Amygdala (tissue), 56 donors: ENCODE results near the gene ABI3.
A peak's percentile ranks its signal among the peaks of the same experiment; 100 is the strongest.
"Not testable (repeated sequence)": the region's sequence is repeated elsewhere in the genome, so short reads cannot be mapped to it uniquely, and the experiment has no call there.

ENCODE experiments used
- DNase-seq, 56 donors: peaks; one replicate each; lab custom pipeline; 2025; lab: John Stamatoyannopoulos, UW

ABI3 gene

GRCh38 chr17:49210158-49211029 is at the start of gene ABI3, which contains the start of gene GNGT2:
Gene ABI3, plus strand, starts transcription at chr17:49210707. Its CDS starts 18 bp downstream, at chr17:49210725.
Gene GNGT2, minus strand, starts transcription at chr17:49210574. Its CDS starts 3,152 bp downstream, at chr17:49207422.
- peak in 16 of 56 donors; percentile 7 to 52 (median 22) for DNase-seq

- DNase-seq, result no peak
Measured at GRCh38 chr17:49162866-49163265, 47.6 kb upstream of the ABI3 start.

- no peak for DNase-seq
Measured at GRCh38 chr17:49165143-49165542, 45.4 kb upstream of the ABI3 start.

GRCh38 chr17:49168706-49169105 is 41.8 kb upstream of the ABI3 start:
- no peak for DNase-seq

GRCh38 chr17:49170216-49170615 is 40.3 kb upstream of the ABI3 start:
- no peak for DNase-seq

- not testable (repeated sequence) for DNase-seq
Measured at GRCh38 chr17:49170711-49171110, 39.8 kb upstream of the ABI3 start.

GRCh38 chr17:49175978-49176377 is 34.5 kb upstream of the ABI3 start:
- not testable (repeated sequence) for DNase-seq

- peak in 32 of 56 donors; percentile 1 to 71 (median 12) for DNase-seq
Measured at GRCh38 chr17:49180303-49180702, 30.2 kb upstream of the ABI3 start.

GRCh38 chr17:49180998-49181635 is 29.4 kb upstream of the ABI3 start:
- DNase-seq, result no peak

GRCh38 chr17:49183341-49183740 is 27.2 kb upstream of the ABI3 start:
- no peak for DNase-seq

GRCh38 chr17:49183801-49184200 is 26.7 kb upstream of the ABI3 start:
- DNase-seq, result no peak

GRCh38 chr17:49184522-49184921 is 26.0 kb upstream of the ABI3 start:
- not testable (repeated sequence) for DNase-seq

GRCh38 chr17:49185381-49185780 is 25.1 kb upstream of the ABI3 start:
- not testable (repeated sequence) for DNase-seq

GRCh38 chr17:49187301-49187700 is 23.2 kb upstream of the ABI3 start:
- DNase-seq, result no peak

GRCh38 chr17:49190932-49191331 is 19.6 kb upstream of the ABI3 start:
- DNase-seq, result no peak

GRCh38 chr17:49191409-49191916 is 19.0 kb upstream of the ABI3 start:
- DNase-seq, result no peak

- peak; percentile 71 to 99 (median 90) for DNase-seq
Measured at GRCh38 chr17:49191917-49192741, 18.4 kb upstream of the ABI3 start.

GRCh38 chr17:49193513-49194296 is 16.8 kb upstream of the ABI3 start:
- DNase-seq, result peak in 49 of 56 donors; percentile 9 to 88 (median 56)

GRCh38 chr17:49194297-49194607 is 16.3 kb upstream of the ABI3 start:
- no peak for DNase-seq

GRCh38 chr17:49195751-49196150 is 14.8 kb upstream of the ABI3 start:
- DNase-seq, result no peak
